Raji (cell line): ENCODE measurements around the gene HES4.

ENCODE experiments used
- POLR2A ChIP-seq: IDR thresholded peaks from 2 replicates; pipeline ENCODE4 v1.6.1; 2011; ENCODE audit warnings: low read depth, low read length, control low read depth; ENCODE audit not compliant: insufficient read depth

HES4 gene

DNA sequence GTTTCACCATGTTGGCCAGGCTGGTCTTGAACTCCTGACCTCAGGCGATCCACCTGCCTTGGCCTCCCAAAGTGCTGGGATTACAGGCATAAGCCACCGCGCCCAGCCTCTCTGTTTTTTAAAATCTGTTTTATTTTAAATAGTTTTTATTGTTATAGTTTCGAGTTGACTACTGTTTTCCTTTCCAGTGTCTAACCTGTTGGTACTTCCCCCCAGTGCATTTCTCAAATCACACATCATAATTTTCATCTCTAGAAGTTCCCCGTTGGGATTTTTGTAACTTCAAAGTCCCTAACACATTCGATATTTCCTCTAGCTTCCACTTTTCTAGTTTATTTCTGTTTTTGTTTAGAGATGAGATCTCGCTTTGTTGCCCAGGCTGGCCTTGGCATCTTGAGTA, 7.5 kb downstream of the HES4 start:
- no peak for TF ChIP-seq POLR2A

GRCh38 chr1:991895-992294, 8.0 kb downstream of the HES4 start:
- no peak for TF ChIP-seq POLR2A

- TF ChIP-seq POLR2A, result no peak
Measured at GRCh38 chr1:985126-985525, 14.8 kb downstream of the HES4 start.

DNA sequence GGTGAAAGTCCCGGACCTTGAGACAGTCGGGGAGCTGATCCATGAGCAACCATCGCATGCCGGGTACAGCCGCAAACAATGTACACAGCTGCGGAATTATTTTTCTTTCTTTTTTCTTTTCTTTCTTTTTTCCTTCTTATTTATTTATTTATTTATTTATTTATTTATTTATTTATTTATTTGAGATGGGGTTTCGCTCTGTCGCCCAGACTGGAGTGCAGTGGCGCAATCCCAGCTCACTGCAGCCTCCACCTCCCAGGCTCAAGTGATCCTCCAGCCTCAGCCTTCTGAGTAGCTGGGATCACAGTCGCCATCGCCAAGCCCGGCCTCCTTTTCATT, 15.5 kb downstream of the HES4 start:
- TF ChIP-seq POLR2A, result no peak

GRCh38 chr1:983798-984475, 16.0 kb downstream of the HES4 start:
- no peak for TF ChIP-seq POLR2A

- no peak for TF ChIP-seq POLR2A
Measured at GRCh38 chr1:982765-983436, 17.0 kb downstream of the HES4 start.

- TF ChIP-seq POLR2A, result no peak
Measured at GRCh38 chr1:981955-982558, 17.8 kb downstream of the HES4 start, which contains the start of gene PERM1. PERM1 (minus strand) TSS chr1:982093; CDS start chr1:981029, 1,064 bp downstream.

DNA sequence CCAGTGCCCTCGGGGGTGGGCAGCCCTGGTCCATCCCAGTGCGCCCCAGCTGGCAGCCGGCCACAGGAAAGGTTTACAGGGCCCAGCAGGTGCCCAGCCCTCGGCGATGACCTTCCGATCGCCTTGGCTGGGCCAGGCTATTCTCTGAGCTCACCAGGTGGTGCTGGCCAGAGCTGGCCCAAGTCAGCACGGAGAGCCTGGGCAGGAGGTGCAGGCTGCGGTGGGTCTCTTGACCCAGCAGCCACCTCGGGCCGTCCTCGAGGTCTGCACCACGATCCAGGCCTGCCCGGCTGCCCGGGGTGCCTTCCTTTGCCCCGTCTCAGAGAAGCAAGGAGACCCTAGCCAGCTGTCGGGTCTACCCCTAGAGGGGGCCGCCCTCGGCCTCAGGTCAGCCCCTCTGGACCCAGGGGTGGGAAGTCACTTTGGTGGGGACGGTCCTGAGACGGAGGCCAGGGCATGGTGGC, 18.4 kb downstream of the HES4 start:
- TF ChIP-seq POLR2A, result no peak

- TF ChIP-seq POLR2A, result no peak
Measured at GRCh38 chr1:980602-981395, 19.1 kb downstream of the HES4 start.

GRCh38 chr1:980137-980571, 19.7 kb downstream of the HES4 start:
- TF ChIP-seq POLR2A, result no peak

GRCh38 chr1:979744-980072, 20.2 kb downstream of the HES4 start:
- no peak for TF ChIP-seq POLR2A

GRCh38 chr1:978835-979743, 20.8 kb downstream of the HES4 start:
- TF ChIP-seq POLR2A, result no peak

GRCh38 chr1:978069-978834, 21.6 kb downstream of the HES4 start:
- no peak for TF ChIP-seq POLR2A
